NCI-H1105 (cell line): Measurements from ENCODE around the gene SLC1A7.

Experiments used
- DNase-seq: peaks from one replicate; lab custom pipeline; 2025; lab: John Stamatoyannopoulos, UW

The SLC1A7 gene

DNA sequence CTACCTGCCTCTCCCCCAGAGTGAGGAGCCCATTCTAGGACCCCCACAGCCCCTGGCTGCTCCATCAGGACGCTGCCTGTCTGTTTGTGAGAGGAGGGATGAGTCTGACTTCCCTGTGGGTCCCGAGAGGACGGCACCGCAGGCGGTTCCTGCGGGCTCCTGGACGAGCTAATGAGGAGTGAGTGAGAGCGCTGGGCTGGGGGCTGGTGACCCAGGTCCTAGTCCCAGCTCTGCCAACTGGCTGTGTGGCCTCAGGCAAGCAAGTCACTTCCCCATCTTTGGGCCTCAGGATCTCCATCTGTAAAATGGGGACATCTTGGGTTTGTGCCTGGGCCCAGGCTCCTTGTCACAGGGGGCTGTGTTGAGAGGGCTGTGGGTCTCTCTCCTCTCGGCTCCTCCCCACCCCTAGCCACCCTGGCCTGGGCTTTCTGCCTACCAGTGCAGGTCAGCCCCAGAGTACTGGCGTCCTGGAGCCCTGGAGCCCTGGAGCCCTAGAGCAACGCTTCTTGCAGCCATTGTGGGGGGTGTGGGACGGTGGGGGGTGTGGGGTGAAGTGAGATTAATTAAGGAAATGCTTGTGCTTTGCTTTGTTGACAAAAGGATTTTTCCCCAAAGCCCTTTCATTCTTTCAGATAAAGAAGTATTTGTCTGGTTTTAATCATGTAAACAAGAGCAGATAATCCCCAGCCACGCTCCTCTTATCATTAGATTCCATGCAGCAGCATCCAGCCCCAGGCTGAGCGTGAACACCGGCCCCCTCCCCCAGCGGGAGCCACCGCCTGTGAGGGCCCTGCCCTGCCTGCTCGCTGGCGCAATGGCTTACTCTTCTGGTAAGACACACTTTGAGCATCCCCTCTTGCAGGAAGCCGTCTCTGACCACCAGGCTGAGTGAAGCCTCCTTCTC lies 26.8 kb downstream of the SLC1A7 start:
- DNase-seq, result no peak

DNA sequence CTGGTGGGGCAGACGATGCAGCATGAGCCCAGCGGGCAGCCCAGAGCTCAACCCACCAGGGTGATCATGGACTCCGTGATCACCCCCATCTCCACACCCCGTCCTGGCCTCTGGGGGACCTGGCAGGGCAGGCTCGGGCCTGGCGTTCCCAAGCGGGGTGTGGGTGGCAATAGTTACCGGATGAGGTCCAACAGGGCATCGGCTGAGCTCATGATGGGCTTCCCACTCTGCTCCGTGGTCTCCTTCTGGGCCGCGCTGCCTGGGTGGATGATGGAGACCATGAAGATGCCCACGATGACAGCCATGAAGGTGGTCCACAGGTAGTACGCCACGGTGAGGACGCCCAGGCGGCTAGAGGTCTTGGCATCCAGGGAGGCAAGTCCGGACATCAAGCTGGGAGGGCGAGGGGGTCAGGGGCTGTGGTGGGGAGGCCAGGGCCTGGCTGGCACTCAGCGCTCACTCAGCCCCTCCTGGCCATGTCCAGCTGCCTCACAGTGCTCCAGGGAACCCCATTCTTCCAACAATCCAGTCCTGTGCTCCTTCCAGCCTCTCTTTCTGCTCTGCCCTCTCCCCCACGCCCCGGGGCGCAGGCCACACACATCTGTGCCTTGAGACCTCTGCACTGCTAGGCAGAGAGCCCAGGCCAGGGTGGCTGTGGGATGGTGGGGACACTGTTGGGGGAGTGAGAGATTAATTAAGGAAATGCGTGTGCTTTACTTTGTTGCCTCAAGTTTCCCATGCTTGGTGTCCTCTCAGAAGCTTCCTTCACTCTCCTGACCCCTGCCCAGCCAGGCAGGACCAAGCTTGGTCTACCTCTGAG lies 27.6 kb downstream of the SLC1A7 start:
- DNase-seq, result no peak

DNA sequence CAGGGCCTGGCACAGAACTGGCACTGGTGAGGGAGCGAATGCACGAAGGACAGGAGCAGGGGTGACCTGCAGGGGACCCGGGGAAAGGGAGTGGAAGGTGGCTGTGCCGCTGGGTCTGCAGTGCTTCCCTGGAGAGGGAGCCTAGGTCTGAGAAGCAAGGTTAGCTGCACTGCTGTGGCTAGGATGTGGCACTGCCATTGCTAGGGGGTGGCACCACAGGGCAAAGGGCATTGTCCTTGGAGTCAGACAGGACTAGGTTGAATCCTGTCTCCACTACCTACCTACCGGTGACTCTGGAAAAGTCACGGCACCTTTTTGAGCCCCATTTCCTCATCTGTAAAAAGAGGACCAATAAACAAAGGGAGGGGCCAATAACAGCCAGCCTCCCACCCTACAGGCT lies 28.3 kb downstream of the SLC1A7 start:
- no peak for DNase-seq

GRCh38 chr1:53112861-53113260 lies 29.6 kb downstream of the SLC1A7 start:
- DNase-seq, result no peak

GRCh38 chr1:53112271-53112774 lies 30.1 kb downstream of the SLC1A7 start:
- DNase-seq, result no peak

- no peak for DNase-seq
These were observed 30.7 kb downstream of the SLC1A7 start for GRCh38 chr1:53111693-53112092.

DNA sequence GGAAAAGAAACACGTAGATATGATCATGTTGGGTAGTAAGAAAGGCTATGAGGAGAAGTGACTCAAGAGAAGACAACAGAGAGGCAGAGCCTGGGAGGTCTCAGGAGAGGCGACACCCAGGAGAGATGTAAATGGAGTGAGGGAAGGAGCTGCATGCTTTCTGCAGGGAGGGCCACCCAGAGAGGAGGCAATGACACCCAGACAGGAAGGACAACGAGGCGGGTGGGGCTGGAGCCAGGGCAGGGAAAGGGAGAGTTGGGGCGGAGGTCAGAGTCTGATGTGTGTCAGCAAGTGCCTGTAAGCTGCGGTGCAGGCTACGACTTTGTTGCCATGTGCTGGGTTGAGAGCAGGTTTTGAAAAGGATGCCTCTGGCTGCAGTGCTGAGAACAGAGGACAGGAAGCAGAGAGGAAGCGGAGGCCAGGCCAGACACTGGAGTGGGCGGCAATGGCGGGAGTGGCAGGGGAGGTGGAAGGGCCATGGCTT lies 31.3 kb downstream of the SLC1A7 start:
- no peak for DNase-seq

DNA sequence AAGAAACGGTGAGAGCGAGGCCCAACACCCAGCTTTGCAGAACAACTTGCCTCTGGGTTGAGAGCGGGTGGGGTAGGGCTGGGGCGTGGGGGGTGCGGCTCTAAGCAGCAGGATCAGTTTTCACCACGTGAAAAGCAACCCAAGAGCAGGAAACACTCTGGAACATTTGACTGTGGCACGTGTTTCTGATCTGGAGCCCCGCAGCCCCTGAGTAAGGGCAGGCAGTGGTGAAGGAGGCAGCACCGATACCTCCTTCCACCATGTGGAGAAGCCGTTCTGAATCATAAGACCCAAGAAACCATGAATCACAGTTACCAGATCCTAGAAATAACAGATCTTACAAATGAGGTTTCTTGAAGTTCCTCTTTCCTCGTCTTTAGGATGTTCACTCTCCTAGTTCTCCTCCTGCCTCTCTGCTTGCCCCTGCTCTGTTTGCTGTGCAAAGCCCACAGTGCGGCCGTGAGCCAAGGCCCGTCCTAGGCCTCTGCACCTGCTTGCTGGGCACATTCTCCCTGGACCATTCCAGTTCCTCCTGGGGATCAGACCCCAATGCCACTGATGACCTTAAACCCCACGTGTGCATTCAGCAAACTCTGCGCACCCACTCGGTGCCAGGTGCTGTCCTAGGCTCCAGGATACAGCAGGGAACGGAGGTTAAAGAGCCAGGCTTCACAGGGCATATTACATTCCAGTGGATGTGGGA lies 31.9 kb downstream of the SLC1A7 start:
- DNase-seq, result no peak

GRCh38 chr1:53108646-53109580 lies 33.5 kb downstream of the SLC1A7 start:
- DNase-seq, result no peak

- no peak for DNase-seq
These were observed 34.7 kb downstream of the SLC1A7 start for GRCh38 chr1:53107570-53108322.

DNA sequence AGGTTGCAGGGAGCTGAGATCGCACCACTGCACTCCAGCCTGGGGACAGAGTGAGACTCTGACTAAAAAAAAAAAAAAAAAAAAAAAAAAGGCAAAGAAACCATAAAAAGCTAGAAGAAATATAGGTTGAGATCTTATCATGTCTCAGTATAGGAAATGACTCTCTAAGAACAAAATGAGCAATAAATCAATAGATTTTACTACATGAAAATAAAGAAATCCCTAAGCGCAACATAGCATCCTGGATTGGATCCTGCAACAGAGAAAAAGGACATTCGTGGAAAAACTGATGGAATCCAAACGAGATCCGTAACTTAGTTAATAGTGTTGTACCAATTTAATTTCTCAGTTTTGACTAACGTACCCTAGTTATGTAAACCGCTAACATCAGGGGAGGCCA lies 35.3 kb downstream of the SLC1A7 start:
- no peak for DNase-seq

DNA sequence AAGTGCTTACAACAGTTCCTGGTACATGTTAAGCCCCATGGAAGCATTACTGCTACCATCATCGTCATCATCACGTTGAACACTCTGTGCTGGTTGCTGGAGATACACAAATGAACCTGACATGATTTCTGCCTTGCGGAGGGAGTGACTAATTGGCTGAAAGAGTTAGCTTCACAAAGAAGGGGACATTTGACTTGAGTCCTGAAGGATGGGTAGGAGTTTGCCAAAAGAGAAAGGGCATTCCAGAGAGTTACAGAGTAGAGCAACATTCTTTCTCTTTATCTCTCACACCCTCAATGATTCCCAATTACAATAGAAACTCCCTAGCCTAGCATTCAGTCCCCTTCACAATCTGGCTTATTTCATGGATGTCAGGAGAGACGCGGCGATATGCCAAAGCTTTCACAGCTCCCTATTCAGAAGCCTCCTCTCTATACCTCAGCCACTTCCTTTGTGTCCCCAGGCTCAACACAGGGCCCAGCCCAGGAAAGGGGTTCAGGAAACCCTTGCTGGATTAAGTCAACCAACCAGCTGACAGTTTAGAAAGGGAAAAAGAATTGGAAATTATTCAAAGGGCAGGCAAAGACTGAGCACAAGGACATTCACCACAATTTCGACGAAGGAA lies 38.0 kb downstream of the SLC1A7 start:
- no peak for DNase-seq

GRCh38 chr1:53094533-53094919 lies 47.9 kb downstream of the SLC1A7 start:
- DNase-seq, result no peak

DNA sequence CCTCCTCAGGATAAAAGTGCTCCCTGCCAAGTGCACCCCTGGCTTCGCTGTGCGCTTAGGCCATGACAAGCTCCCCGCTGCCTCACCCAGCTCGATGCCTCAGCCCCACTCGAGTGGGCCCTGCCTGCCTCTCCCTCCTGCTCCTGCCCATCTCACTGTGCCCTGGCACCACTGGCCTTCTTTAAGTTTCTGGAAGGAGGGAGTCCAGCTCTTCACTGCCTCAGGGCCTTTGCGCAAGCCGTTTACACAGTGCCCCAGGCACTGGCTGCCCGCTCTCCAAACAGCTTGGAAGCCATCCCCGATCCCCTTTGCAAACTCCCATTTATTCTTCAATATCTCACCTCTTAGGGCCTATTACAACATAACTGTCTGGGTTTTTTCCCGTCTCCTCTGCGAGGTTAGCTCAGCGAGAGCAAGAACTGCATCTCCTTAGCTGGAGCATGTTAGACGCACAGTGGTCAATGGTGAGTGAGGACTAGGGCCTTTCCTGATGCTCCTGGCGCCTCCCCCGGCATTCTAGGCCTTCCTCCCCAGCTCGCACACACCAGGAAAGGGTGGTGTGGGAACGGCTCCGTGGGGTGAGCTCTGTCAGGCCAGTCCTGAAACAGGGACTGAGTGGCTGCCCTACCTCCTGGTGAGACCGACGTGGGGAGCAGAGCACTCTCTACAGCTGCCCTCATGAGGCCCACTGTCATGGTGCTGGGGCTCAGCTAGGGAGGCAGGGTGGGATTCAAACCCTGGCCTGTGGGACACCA lies 48.5 kb downstream of the SLC1A7 start:
- DNase-seq, result no peak

- no peak for DNase-seq
These were observed 49.0 kb downstream of the SLC1A7 start for GRCh38 chr1:53093451-53093754.

GRCh38 chr1:53092659-53093450 lies 49.6 kb downstream of the SLC1A7 start:
- DNase-seq, result no peak

DNA sequence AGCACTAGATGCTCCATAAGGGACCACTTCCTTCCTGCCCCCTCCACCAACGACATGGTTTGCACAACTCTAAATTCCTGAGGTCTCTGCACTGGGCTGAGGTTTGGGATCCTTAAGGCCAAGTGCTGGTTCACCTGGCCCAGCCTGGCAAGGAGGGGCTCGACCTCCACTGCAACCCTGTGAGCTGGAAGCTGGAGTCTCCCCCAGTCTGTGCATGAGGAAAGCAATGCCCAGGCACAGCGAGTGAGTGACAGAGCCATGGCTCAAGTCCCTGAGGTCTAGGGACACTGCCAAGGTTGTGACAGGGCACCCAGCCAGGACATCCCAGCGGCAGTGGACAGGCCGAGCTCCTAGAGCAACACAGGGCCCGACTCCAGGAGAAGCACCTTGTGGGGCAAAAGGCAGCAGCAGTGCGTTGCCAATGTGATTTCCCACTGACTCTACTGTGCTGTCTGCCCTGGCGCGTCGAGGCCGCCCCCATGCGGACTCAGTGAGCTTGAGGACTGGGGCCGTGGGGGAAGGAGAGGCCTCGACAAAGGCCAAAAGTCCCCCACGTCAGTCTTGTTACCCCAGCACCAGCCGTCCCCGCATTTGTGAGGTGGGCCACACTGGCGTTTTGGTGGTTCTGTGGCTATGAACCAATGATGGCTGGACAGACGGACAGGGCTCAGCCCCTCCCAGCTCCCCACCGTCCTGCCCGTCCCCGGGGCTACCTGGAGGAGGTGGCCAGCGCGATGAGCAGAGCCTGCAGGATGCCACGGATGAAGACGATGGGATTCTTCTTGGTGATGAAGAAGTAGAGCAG lies 50.4 kb downstream of the SLC1A7 start:
- no peak for DNase-seq
